Stomach smooth muscle (tissue), 2 donors: ENCODE data around the gene SAXO1.

Experiments
- H3K27ac ChIP-seq: one replicate; pipeline ENCODE4 v1.7.0; 2013; ENCODE audit warnings: mild to moderate bottlenecking, low read length, inconsistent platforms
- H3K27me3 ChIP-seq, 2 donors: one replicate each; pipeline ENCODE4 v1.7.0; 2013; ENCODE audit warnings: low read length in 2 of 2; ENCODE audit not compliant: insufficient read depth in 2 of 2, control insufficient read depth in 1 of 2
- H3K36me3 ChIP-seq, 2 donors: one replicate each; pipeline ENCODE4 v1.7.0; 2013; ENCODE audit warnings: low read length in 2 of 2; ENCODE audit not compliant: control insufficient read depth in 2 of 2, insufficient read depth in 2 of 2
- H3K4me1 ChIP-seq: one replicate; pipeline ENCODE4 v1.7.0; 2013; ENCODE audit warnings: low read length; ENCODE audit not compliant: control insufficient read depth, insufficient read depth
- H3K4me3 ChIP-seq, 2 donors: one replicate each; pipeline ENCODE4 v1.7.0; 2013; ENCODE audit warnings: low read length in 2 of 2
- H3K9ac ChIP-seq, 2 donors: one replicate each; pipeline ENCODE4 v1.7.0; 2013; ENCODE audit warnings: low read length in 2 of 2, mild to moderate bottlenecking in 1 of 2
- H3K9me3 ChIP-seq, 2 donors: one replicate each; pipeline ENCODE4 v1.7.0; 2013; ENCODE audit warnings: low read length in 2 of 2; ENCODE audit not compliant: control insufficient read depth in 2 of 2
- donor health status: healthy.
- donor health status: Pancreatic carcinoma.

The SAXO1 gene

DNA sequence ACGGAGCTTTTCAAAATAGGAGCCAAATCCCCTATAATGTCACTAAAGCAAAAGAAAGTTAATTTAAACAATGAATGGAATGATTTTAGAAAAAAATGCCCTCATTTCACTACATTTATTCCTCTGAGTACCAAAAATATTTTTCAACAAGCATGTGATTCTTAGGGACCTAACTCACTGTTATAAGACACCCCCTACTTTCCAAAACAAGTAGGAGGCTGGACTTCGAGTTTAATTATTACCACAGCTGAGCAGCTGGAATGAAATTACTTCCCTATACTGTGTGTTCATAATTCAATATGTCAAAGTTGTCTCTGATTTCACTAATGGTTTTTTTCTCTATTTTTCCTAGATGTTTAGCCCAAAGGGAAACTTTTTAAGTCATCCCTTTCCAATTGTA, 61.6 kb downstream of the SAXO1 start:
- Histone ChIP-seq H3K9me3 (no peaks in the 10 kb centered on the region), H3K27me3 (peaks cover 0 to 4% of the 10 kb centered on the region in 2 donors), H3K27ac (no peak overlapping the region), H3K36me3 (no peaks in the 10 kb centered on the region), H3K9ac (no peak overlapping the region), H3K4me1 (no peaks in the 10 kb centered on the region), H3K4me3 (no peak overlapping the region)

- Histone ChIP-seq H3K4me3 (no peak overlapping the region), H3K9me3 (no peaks in the 10 kb centered on the region), H3K4me1 (no peaks in the 10 kb centered on the region), H3K27me3 (peaks cover 0 to 4% of the 10 kb centered on the region in 2 donors), H3K27ac (no peak overlapping the region), H3K36me3 (no peaks in the 10 kb centered on the region), H3K9ac (no peak overlapping the region)
Measured at GRCh38 chr9:18970393-18970792, 62.6 kb downstream of the SAXO1 start.

- Histone ChIP-seq H3K4me1 (no peaks in the 10 kb centered on the region), H3K36me3 (no peaks in the 10 kb centered on the region), H3K27ac (no peak overlapping the region), H3K4me3 (no peak overlapping the region), H3K27me3 (peaks cover 0 to 4% of the 10 kb centered on the region in 2 donors), H3K9me3 (no peaks in the 10 kb centered on the region), H3K9ac (no peak overlapping the region)
Measured at GRCh38 chr9:18969128-18969527, 63.9 kb downstream of the SAXO1 start.

GRCh38 chr9:18955626-18956025, 77.4 kb downstream of the SAXO1 start:
- H3K27ac ChIP-seq, result no peak overlapping the region
- no peak overlapping the region for H3K4me3 ChIP-seq
- no peaks in the 10 kb centered on the region for H3K9me3 ChIP-seq
- H3K9ac ChIP-seq, result no peak overlapping the region
- H3K27me3 ChIP-seq, result no peaks in the 10 kb centered on the region
- no peaks in the 10 kb centered on the region for H3K36me3 ChIP-seq
- no peaks in the 10 kb centered on the region for H3K4me1 ChIP-seq

DNA sequence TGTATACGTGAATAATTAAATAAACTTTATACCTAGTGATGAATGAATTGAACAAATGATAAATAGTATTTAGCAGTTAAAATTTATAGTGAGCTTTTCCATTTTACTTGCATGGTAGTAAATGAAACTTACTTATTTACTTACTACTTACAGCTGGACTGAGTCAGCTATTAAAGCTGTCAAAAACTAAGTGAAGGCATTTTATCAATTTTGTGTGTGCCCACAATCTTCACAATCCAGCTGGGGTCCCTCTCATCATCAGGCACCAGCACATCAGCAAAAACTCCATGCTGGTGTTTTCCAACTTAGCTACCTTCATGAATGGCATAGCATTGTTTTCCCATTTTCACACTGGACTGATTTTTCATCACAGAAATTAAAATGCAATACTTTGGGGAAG, 81.1 kb downstream of the SAXO1 start:
- Histone ChIP-seq H3K36me3 (no peaks in the 10 kb centered on the region), H3K9me3 (no peaks in the 10 kb centered on the region), H3K27ac (no peak overlapping the region), H3K4me3 (no peak overlapping the region), H3K9ac (no peak overlapping the region), H3K4me1 (no peaks in the 10 kb centered on the region), H3K27me3 (no peaks in the 10 kb centered on the region)

DNA sequence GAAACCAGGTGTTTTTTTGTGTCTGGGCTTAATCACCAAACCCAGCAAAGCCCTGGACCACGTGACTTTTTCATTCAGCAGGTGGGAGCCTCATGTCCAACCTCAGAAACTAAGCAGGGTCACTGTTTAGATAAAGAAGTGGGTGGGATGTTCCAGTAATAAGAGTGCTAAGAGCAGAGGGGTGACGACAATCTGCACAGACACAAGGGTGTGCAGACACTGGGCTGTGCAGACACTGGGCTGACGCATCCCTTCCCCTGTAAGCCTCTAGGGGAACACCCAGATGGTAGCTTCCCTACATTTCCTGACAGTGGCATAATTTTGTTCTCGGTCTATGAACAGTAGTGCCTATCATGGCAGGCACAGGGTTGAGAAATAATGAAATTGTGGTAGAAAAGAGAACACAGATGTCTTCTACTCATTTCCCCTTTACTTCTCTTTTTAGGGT, 85.1 kb downstream of the SAXO1 start:
- Histone ChIP-seq H3K9ac (no peak overlapping the region), H3K27me3 (no peaks in the 10 kb centered on the region), H3K36me3 (no peaks in the 10 kb centered on the region), H3K9me3 (no peaks in the 10 kb centered on the region), H3K4me1 (no peaks in the 10 kb centered on the region), H3K4me3 (no peak overlapping the region), H3K27ac (no peak overlapping the region)

GRCh38 chr9:18942801-18943200, 90.2 kb downstream of the SAXO1 start:
- Histone ChIP-seq H3K4me1 (no peaks in the 10 kb centered on the region), H3K36me3 (no peaks in the 10 kb centered on the region), H3K9ac (no peak overlapping the region), H3K9me3 (no peaks in the 10 kb centered on the region), H3K4me3 (no peak overlapping the region), H3K27ac (no peak overlapping the region), H3K27me3 (no peaks in the 10 kb centered on the region)

DNA sequence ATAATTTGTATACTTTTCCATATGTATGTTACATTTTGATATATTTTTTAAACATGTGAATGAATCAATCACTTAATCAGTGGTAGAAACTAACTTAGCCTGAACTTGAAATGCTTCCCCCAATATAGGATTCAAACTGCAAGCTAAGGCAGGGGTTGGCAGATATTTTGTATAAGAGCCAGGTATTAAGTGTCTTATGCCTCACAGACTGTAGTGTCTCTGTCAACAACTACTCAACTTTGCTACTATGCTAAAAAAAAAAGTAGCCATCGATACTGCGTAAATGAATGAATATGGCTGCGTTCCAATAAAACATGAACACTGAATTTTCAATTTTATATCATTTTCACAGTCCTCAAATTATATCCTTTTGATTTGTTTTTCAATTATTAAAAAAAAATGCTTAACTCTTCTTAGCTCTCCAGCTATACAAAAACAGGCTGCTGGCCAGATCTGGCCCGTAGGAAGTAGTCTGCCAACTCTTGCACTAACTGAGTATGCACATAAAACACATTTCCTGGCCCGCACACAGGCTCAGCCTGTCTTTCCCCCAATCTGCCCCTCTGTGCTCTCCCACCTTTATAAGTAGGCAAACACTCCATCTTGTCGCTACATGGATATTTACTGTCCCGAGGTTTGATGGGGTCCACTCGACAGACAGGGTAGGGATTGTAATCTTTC, 91.8 kb downstream of the SAXO1 start:
- Histone ChIP-seq H3K27me3 (no peaks in the 10 kb centered on the region), H3K9me3 (no peaks in the 10 kb centered on the region), H3K9ac (no peak overlapping the region), H3K36me3 (no peaks in the 10 kb centered on the region), H3K4me1 (no peaks in the 10 kb centered on the region), H3K4me3 (no peak overlapping the region), H3K27ac (no peak overlapping the region)

DNA sequence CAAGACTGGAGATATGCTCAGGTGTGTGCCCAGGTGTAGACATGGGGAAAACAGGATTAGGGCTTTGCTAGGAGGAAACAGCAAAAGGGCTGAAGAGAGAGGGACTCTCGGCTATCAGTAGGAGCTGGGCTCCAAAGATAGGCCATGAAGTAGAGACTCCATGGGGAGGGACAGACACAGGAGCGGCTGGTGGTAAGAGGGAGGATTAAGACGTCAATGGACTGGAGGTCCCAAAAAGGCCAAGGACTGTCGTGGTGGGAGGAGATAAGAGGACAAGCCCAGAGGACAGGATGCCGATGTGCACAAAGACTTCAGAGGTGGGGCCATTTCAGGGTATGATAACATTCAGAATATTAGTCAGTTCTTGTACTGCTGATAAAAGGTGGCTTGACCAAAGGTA, 93.1 kb downstream of the SAXO1 start:
- Histone ChIP-seq H3K4me3 (no peak overlapping the region), H3K9me3 (no peaks in the 10 kb centered on the region), H3K9ac (no peak overlapping the region), H3K27ac (no peak overlapping the region), H3K4me1 (no peaks in the 10 kb centered on the region), H3K36me3 (no peaks in the 10 kb centered on the region), H3K27me3 (no peaks in the 10 kb centered on the region)

DNA sequence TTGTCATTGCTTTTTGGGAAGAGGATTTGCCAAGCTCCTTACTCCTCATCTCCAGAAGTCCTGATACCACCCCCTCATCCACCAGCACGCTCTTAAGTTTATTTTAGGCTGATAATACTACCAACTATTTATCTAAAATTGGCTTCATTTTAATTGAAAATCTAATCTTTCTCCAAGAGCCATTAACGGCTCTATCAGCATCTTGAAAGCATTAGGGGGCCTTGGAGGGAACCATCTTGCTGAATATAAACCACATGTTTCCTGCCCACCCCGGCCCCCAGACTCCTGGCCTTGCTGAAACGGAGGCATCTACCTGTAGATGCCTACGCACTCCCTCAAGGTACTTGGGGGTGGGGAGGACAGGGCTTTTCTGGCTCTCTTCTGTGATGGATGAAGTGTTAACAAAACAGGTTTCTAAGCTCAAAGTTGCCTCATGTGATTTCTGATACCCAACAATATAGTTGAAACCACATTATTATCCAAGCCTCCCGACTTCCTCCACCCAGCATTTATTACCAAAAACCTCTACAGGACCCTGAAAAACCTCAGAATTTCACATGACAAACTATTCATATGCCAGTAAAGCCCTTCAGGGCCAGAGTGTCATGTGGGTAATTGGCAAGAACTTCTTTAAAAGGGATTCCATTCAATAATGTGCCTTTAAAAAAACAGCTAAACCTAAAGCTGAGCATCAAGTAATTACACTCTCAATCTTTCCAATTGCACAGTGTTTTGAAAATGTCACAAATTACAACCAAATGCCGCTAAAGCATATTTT, 96.7 kb downstream of the SAXO1 start:
- H3K36me3 ChIP-seq, result no peaks in the 10 kb centered on the region
- H3K4me3 ChIP-seq, result no peak overlapping the region
- H3K9ac ChIP-seq, result no peak overlapping the region
- no peaks in the 10 kb centered on the region for H3K9me3 ChIP-seq
- H3K4me1 ChIP-seq, result no peaks in the 10 kb centered on the region
- H3K27me3 ChIP-seq, result no peaks in the 10 kb centered on the region
- H3K27ac ChIP-seq, result no peak overlapping the region

DNA sequence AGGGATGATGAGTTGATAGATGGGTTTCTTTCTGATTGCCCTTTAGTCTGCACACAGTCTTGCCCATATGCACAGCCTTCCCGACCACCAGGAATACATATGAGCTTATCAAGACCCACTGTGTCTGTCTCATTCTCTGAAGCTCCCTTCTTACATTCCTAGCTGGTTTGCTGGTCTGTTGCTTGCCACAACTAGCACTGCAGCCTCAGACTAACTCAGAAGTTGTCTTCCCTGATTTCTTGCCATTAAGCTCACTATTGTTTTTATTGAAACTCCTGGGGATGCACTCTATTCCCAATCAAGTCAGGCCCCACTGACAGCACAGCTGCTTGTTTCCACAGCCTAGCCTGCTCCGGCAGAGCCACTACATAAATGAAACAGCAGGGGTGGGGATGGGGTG, 97.5 kb downstream of the SAXO1 start:
- H3K36me3 ChIP-seq, result no peaks in the 10 kb centered on the region
- no peaks in the 10 kb centered on the region for H3K4me1 ChIP-seq
- no peaks in the 10 kb centered on the region for H3K27me3 ChIP-seq
- no peaks in the 10 kb centered on the region for H3K9me3 ChIP-seq
- no peak overlapping the region for H3K4me3 ChIP-seq
- no peak overlapping the region for H3K9ac ChIP-seq
- no peak overlapping the region for H3K27ac ChIP-seq
